Measurements from ENCODE around the gene RWDD1.
A peak's percentile ranks its signal among the peaks of the same experiment; 100 is the strongest.

Gene RWDD1

DNA sequence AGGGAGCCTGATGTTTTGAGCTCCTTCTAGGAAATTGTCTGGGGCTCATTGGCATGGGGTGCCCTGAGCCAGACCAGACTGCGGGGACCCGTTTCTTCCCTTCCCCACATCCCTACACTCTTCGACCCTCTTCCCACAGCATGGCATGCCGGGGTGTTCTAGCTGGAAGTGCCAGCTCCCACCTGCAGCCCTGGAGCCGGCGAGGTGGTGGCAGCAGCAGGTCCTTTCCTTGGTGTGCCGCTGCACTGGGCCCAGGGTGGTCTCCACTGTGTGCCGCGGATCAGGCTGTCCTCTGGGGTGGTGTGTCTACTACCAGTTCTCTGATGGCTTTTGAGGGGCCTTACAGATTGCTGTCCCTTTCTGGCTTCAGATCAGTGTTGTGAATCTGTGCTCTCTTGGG, 7.5 kb upstream of the RWDD1 start:
- in situ Hi-C loops (cut with HindIII; ENCODE audit: low sequenced_read_pairs) = no loop called here
- DNase-seq (ENCODE audit: low read depth) = no peak
- TF ChIP-seq, protein P1, sequence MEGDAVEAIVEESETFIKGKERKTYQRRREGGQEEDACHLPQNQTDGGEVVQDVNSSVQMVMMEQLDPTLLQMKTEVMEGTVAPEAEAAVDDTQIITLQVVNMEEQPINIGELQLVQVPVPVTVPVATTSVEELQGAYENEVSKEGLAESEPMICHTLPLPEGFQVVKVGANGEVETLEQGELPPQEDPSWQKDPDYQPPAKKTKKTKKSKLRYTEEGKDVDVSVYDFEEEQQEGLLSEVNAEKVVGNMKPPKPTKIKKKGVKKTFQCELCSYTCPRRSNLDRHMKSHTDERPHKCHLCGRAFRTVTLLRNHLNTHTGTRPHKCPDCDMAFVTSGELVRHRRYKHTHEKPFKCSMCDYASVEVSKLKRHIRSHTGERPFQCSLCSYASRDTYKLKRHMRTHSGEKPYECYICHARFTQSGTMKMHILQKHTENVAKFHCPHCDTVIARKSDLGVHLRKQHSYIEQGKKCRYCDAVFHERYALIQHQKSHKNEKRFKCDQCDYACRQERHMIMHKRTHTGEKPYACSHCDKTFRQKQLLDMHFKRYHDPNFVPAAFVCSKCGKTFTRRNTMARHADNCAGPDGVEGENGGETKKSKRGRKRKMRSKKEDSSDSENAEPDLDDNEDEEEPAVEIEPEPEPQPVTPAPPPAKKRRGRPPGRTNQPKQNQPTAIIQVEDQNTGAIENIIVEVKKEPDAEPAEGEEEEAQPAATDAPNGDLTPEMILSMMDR (IDR thresholded peaks at IDR 0.05; ENCODE audit: low read depth, low read length, missing control alignments) = no peak

DNA sequence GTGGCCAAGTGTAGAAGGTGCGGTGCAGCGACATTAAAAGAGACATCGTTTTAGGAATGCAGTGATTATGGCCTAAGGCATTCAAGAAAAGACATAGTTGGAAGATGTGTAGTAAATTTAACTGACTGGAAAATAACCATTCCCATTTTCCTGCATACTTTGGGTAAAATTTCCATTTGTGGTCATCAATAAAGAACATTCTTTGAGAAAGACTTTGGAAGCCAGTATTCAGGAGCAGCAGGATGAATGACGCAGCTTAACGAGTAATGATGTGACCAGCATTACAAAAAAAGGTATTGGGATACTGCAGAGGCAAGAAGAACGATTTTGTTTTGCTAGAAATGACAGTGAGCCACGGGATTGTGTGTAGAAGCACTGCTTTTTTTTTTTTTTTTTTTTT, 7.0 kb upstream of the RWDD1 start:
- in situ Hi-C loops (cut with HindIII; ENCODE audit: low sequenced_read_pairs) = no loop called here
- TF ChIP-seq, protein P1 (IDR thresholded peaks at IDR 0.05; ENCODE audit: low read depth, low read length, missing control alignments) = no peak
- no peak overlapping the region for H3K4me3 ChIP-seq (ENCODE audit: low read depth, low read length)
- peak; percentile 34 for DNase-seq (ENCODE audit: low read depth)

More for the DNA sequence above, 7.5 kb upstream of the RWDD1 start:
- no peak overlapping the region for H3K4me3 ChIP-seq (ENCODE audit: low read depth, low read length)

DNA sequence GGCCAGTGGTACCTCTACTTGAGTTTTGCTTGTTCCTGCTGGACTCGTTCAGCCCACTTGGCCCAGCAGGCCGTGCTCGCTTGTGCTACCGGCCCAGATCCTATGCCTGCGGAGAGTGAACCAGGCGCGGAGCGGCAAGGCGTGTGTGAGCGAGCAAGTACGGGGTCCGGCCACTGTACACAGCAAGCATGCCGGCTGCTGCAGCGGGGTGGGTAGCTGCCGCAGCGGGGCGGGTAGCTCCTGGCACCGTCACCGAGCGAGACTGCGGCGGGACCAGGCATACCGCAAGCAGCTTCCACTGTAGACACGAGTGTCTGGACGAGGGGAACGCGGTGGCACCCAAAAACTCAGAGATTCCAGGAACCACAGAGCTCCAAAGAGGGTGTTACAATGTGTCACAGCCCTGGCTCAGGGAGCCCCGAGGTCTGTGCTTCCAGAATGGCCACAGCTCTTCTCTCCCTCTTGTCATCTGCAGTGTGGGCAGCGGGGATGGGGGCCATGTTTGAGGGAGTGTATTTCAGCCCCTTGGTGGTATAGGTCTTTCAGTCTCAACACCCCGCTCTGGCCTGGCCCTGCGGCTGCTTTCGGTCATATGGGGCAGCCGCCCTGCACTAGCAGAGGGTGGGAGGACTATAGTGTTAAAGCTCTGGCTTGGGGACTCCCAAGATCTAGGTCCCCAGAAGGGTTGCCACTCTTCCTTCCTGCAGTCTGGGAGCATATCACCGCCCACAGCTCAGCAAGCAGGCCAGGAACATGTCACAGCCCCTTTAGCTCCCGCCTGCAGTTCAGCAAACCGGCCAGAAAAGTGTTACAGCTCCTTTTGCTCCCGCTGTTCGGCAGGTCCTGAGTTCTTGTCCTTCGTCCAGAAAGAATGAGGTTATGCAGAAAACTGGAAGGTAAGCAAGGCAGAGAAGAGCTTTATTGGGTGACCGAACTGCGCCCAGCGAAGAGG, 6.1 kb upstream of the RWDD1 start:
- in situ Hi-C loops (cut with HindIII; ENCODE audit: low sequenced_read_pairs) = no loop called here
- TF ChIP-seq, protein P1 (IDR thresholded peaks at IDR 0.05; ENCODE audit: low read depth, low read length, missing control alignments) = no peak
- H3K4me3 ChIP-seq (ENCODE audit: low read depth, low read length) = peak overlapping the region; percentile 20
- no peak for DNase-seq (ENCODE audit: low read depth)

DNA sequence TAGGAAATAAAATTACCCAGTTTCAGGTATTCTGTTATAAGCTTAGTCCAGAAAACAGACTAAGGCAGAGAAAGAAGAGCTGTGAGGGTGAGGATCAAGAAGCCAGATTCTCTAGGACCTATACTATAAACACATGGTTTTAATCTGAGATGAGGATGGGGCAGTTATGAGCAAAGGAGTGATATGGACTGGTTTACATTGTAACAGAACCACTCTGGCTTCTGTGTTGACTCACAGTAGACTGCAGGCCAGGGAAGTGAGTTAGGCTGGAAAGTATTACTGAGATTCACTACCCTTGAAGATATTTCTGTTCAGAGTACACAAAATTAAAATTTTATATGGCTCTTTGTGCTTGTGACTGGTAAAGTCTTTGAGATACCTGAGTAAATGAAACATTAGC, 3.2 kb upstream of the RWDD1 start:
- TF ChIP-seq, protein P1 (IDR thresholded peaks at IDR 0.05; ENCODE audit: low read depth, low read length, missing control alignments) = no peak
- H3K4me3 ChIP-seq (ENCODE audit: low read depth, low read length) = no peak overlapping the region
- in situ Hi-C loops (cut with HindIII; ENCODE audit: low sequenced_read_pairs) = no loop called here
- no peak for DNase-seq (ENCODE audit: low read depth)

DNA sequence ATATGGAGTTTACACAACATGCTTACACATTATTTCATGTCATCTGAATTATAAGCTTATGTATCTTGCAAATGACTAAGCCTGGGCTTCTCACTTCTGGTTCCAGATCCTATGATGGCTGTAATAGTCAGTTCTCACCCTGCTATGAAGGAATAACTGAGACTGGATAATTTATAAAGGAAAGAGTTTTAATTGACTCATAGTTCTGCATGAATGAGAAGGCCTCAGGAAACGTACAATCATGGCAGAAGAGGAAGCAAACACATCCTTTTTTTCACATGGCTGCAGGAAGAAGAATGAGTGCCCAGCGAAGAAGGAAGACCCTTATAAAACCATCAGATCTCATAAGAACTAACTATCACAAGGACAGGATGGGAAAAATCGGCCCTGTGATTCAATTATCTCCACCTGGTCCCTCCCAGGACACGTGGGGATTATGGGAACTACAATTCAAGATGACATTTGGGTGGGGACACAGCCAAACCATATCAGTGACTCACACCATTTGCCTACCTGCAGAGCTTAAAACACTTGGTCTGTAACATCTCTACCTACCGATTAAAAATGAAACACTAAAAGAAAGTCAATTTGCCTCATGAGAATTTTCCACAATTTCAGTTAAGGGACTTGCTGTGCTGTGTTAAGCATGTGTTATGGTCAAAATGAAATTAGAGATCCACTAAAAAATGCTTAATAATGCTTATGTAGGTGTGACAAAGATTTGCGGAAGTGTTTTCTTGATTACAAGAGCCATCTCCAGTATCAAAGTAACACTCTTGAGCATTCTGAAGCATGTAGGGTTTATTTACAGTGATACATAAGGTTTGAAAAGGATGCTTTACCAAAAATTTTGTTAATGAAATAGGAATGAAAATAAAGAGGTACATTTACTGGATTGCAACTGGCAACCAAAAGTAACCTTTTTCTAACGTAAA, 2.2 kb upstream of the RWDD1 start:
- TF ChIP-seq, protein P1 (IDR thresholded peaks at IDR 0.05; ENCODE audit: low read depth, low read length, missing control alignments) = no peak
- in situ Hi-C loops (cut with HindIII; ENCODE audit: low sequenced_read_pairs) = no loop called here
- no peak overlapping the region for H3K4me3 ChIP-seq (ENCODE audit: low read depth, low read length)
- no peak for DNase-seq (ENCODE audit: low read depth)

DNA sequence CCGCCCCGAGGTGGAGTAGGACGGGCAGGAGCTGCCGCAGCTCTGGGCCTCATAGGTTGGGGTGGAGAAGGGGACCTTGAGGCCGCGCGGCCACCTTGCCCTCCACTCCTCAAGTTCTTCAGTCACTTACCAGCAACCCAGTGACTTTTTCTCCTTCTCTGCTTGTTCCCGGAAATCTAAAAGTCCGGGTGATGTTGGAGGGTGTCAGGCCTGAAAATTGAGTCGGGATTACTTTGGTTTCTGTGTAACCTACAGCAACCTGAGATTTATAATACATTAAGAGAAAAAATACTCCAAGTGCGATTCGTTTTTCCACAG, 338 bp downstream of the RWDD1 start:
- no peak for DNase-seq (ENCODE audit: low read depth)
- in situ Hi-C loops (cut with HindIII; ENCODE audit: low sequenced_read_pairs) = no loop called here
- H3K4me3 ChIP-seq (ENCODE audit: low read depth, low read length) = peak overlapping the region; percentile 65
- TF ChIP-seq, protein P1 (IDR thresholded peaks at IDR 0.05; ENCODE audit: low read depth, low read length, missing control alignments) = no peak

Data from astrocyte of the cerebellum (primary cell).